ENCODE results near the gene OR2B6. TPM values are rescaled to one million over a fixed set of nuclear protein-coding genes. Genes with fewer than 3 reads are reported as not detected.

OR2B6 gene
- total and polyA plus RNA-seq, 2 of the 13 experiments (the other 11 are each of a cell fraction or from before 2014, with no cell fraction given): 1.2 TPM; not detected in 1

DNA sequence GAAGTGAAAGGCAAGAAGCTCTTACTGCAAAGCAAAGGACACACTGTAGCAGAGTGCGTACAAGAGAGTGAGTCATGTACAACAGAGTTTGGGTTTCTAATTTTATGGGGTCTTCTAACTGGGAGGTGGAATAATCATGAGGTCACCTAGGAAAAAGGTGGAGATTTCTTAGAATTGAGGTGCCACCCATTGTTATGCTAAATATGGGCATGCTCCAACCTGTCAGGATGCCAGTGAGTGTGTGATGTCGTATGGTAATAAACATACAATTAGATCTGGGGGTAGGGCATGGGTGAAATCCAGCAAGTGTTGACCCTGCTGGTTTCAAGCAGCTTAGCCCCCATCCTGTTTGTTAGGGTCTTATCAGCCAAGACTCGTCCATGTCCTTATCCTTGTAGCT is 46.6 kb downstream of the OR2B6 start:
- Histone ChIP-seq H2AFZ (ENCODE audit: low read length) (no peak overlapping the region), H3K36me3 (replicated peaks in 1 of 2; ENCODE audit: control insufficient read depth in 1 of 2, insufficient read depth in 2 of 2, low read length in 2 of 2) (no peaks in the 10 kb centered on the region), H3K4me3 (replicated peaks in 1 of 3; ENCODE audit: insufficient read depth in 1 of 3, low read depth in 2 of 3, low read length in 3 of 3) (no peak overlapping the region), H4K20me1 (ENCODE audit: insufficient read depth, low read length) (no peaks in the 10 kb centered on the region), H3K4me2 (ENCODE audit: low read depth, low read length) (no peak overlapping the region), H3K9me3 (ENCODE audit: low read length) (no peaks in the 10 kb centered on the region), H3K79me2 (ENCODE audit: insufficient read depth, low read length) (no peaks in the 10 kb centered on the region), H3K4me1 (ENCODE audit: insufficient read depth, low read length) (no peaks in the 10 kb centered on the region), H3K27ac (ENCODE audit: extremely low read length, insufficient read depth, low read length) (no peak overlapping the region), H3K27me3 (ENCODE audit: control insufficient read depth in 1 of 2, insufficient read depth in 2 of 2, low read length in 2 of 2) (peaks cover 0 to 17% of the 10 kb centered on the region in 2 experiments; a peak in 2 of 5 replicates), H3K9ac (ENCODE audit: insufficient read depth, low read depth, low read length) (no peak overlapping the region)
- BruUV-seq (replicated peaks): no TSS peak
- ATAC-seq: no peak
- ChIA-PET POLR2A (no interaction called here), CTCF (ENCODE audit: low intra/inter-chr PET ratio, low total read pairs) (no interaction called here)
- WGBS (ENCODE audit: low lambda C conversion rate): 37% methylated on average over 3 of the region's 3 CpGs
- in situ Hi-C loops (cut with HindIII; ENCODE audit: extremely low pct_ligation_motif_present, low pct_unique_long_range_greater_than_20kb) (no loop called here), intact Hi-C loops (cut with micrococcal nuclease; ENCODE audit: unreplicated experiment) (no loop called here)
- TF ChIP-seq, protein P1, sequence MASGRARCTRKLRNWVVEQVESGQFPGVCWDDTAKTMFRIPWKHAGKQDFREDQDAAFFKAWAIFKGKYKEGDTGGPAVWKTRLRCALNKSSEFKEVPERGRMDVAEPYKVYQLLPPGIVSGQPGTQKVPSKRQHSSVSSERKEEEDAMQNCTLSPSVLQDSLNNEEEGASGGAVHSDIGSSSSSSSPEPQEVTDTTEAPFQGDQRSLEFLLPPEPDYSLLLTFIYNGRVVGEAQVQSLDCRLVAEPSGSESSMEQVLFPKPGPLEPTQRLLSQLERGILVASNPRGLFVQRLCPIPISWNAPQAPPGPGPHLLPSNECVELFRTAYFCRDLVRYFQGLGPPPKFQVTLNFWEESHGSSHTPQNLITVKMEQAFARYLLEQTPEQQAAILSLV (CRISPR knock-in tag; IDR thresholded peaks at IDR 0.05; ENCODE audit: borderline replicate concordance): no peak
- TF ChIP-seq ZNF207 (IDR thresholded peaks at IDR 0.05; ENCODE audit: borderline replicate concordance) (no peak), CREB1 (IDR thresholded peaks at IDR 0.05) (no peak), CREB1 (CRISPR knock-in tag; IDR thresholded peaks at IDR 0.05) (no peak), KAT7 (CRISPR knock-in tag; IDR thresholded peaks at IDR 0.05; ENCODE audit: borderline replicate concordance) (no peak), ERF (CRISPR knock-in tag; IDR thresholded peaks at IDR 0.05) (no peak), ZBTB3 (CRISPR knock-in tag; IDR thresholded peaks at IDR 0.05; ENCODE audit: borderline replicate concordance, low read depth) (no peak), ZNF724P (CRISPR knock-in tag; IDR thresholded peaks at IDR 0.05; ENCODE audit: borderline replicate concordance) (no peak), ZBTB14 (CRISPR knock-in tag; IDR thresholded peaks at IDR 0.05) (no peak), ZNF264 (CRISPR knock-in tag; IDR thresholded peaks at IDR 0.05) (no peak), AHR (CRISPR knock-in tag; IDR thresholded peaks at IDR 0.05) (no peak), ZBTB25 (CRISPR knock-in tag; IDR thresholded peaks at IDR 0.05) (no peak), ZNF331 (CRISPR knock-in tag; IDR thresholded peaks at IDR 0.05) (no peak), ZNF10 (CRISPR knock-in tag; IDR thresholded peaks at IDR 0.05; ENCODE audit: borderline replicate concordance, low read depth) (no peak), EED (CRISPR knock-in tag; IDR thresholded peaks at IDR 0.05) (no peak), SRY (CRISPR knock-in tag; IDR thresholded peaks at IDR 0.05) (no peak), DMAP1 (CRISPR knock-in tag; IDR thresholded peaks at IDR 0.05) (no peak), KLF13 (CRISPR knock-in tag; IDR thresholded peaks at IDR 0.05) (no peak)
- TF ChIP-seq, protein P2, sequence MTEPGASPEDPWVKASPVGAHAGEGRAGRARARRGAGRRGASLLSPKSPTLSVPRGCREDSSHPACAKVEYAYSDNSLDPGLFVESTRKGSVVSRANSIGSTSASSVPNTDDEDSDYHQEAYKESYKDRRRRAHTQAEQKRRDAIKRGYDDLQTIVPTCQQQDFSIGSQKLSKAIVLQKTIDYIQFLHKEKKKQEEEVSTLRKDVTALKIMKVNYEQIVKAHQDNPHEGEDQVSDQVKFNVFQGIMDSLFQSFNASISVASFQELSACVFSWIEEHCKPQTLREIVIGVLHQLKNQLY (CRISPR knock-in tag; IDR thresholded peaks at IDR 0.05): no peak
- TF ChIP-seq, protein P3, sequence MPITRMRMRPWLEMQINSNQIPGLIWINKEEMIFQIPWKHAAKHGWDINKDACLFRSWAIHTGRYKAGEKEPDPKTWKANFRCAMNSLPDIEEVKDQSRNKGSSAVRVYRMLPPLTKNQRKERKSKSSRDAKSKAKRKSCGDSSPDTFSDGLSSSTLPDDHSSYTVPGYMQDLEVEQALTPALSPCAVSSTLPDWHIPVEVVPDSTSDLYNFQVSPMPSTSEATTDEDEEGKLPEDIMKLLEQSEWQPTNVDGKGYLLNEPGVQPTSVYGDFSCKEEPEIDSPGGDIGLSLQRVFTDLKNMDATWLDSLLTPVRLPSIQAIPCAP (CRISPR knock-in tag; IDR thresholded peaks at IDR 0.05; ENCODE audit: low read depth): no peak
- no peak for DNase-seq (ENCODE audit: low spot score)
- FAIRE-seq: no peak
